Measurements from ENCODE around the gene UBQLN4. TPM values are rescaled to one million over a fixed set of nuclear protein-coding genes. Genes with fewer than 3 reads are reported as not detected.

The UBQLN4 gene
- total and polyA plus RNA-seq, 12 donors = 15.7 to 32.2 (median 25.4) TPM

GRCh38 chr1:156021093-156021428 lies 32.5 kb downstream of the UBQLN4 start:
- 4% methylated on average over 4 of the region's 4 CpGs for WGBS, 2 donors
- TF ChIP-seq, protein P1, sequence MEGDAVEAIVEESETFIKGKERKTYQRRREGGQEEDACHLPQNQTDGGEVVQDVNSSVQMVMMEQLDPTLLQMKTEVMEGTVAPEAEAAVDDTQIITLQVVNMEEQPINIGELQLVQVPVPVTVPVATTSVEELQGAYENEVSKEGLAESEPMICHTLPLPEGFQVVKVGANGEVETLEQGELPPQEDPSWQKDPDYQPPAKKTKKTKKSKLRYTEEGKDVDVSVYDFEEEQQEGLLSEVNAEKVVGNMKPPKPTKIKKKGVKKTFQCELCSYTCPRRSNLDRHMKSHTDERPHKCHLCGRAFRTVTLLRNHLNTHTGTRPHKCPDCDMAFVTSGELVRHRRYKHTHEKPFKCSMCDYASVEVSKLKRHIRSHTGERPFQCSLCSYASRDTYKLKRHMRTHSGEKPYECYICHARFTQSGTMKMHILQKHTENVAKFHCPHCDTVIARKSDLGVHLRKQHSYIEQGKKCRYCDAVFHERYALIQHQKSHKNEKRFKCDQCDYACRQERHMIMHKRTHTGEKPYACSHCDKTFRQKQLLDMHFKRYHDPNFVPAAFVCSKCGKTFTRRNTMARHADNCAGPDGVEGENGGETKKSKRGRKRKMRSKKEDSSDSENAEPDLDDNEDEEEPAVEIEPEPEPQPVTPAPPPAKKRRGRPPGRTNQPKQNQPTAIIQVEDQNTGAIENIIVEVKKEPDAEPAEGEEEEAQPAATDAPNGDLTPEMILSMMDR (IDR thresholded peaks at IDR 0.05) = no peak
- peak overlapping the region in 9 of 10 donors; percentile 70 to 98 (median 81) for H3K4me3 ChIP-seq
- intact Hi-C loops (cut with DNase I) = loop anchor here in 3 of 10 donors (5.0 kb wide), 2 partner anchors 36 to 46 kb away; no protein-coding TSS in a partner anchor
- H3K27me3 ChIP-seq = no peaks in the 10 kb centered on the region
- no peak for ATAC-seq
- DNase-seq = no peak
- H3K9me3 ChIP-seq = no peaks in the 10 kb centered on the region
- peaks cover 0 to 39% (median 21%) of the 10 kb centered on the region in 9 donors for H3K36me3 ChIP-seq
- H3K4me1 ChIP-seq = peaks cover 3 to 25% (median 15%) of the 10 kb centered on the region in 9 donors
- H3K27ac ChIP-seq = peak overlapping the region in 9 of 10 donors; percentile 82 to 98 (median 93)

- intact Hi-C loops (cut with DNase I) = loop anchor here in 3 of 10 donors (5.0 kb wide), 2 partner anchors 37 to 47 kb away; no protein-coding TSS in a partner anchor
- H3K4me3 ChIP-seq = peak within 1 kb of the TSS; percentile 56 to 98 (median 80)
- no peaks in the 10 kb centered on the region for H3K27me3 ChIP-seq
- H3K4me1 ChIP-seq = peaks cover 3 to 24% (median 13%) of the 10 kb centered on the region in 9 donors
- ATAC-seq = peak; percentile 95 to 99 (median 99)
- peak; percentile 75 to 93 for DNase-seq
- H3K27ac ChIP-seq = peak within 1 kb of the TSS; percentile 63 to 98 (median 92)
- 1% methylated on average over 45 of the region's 45 CpGs for WGBS, 2 donors
- H3K9me3 ChIP-seq = no peaks in the 10 kb centered on the region
- TF ChIP-seq, protein P1 (IDR thresholded peaks at IDR 0.05) = no peak
- peaks cover 0 to 44% (median 21%) of the 10 kb centered on the region in 9 donors for H3K36me3 ChIP-seq
Measured at GRCh38 chr1:156020293-156021092, 33.1 kb downstream of the UBQLN4 start, which contains the start of gene SSR2. TSS of gene SSR2 (minus strand) at chr1:156020951. CDS start at chr1:156020167, 784 bp downstream.

GRCh38 chr1:156019946-156020292 lies 33.7 kb downstream of the UBQLN4 start:
- WGBS, 2 donors = 30 to 36% methylated on average over 8 of the region's 8 CpGs
- intact Hi-C loops (cut with DNase I) = loop anchor here in 3 of 10 donors (5.0 kb wide), 2 partner anchors 37 to 47 kb away; no protein-coding TSS in a partner anchor
- H3K9me3 ChIP-seq = no peaks in the 10 kb centered on the region
- no peaks in the 10 kb centered on the region for H3K27me3 ChIP-seq
- H3K4me1 ChIP-seq = peaks cover 3 to 24% (median 13%) of the 10 kb centered on the region in 9 donors
- TF ChIP-seq, protein P1 (IDR thresholded peaks at IDR 0.05) = no peak
- peak overlapping the region; percentile 56 to 98 (median 80) for H3K4me3 ChIP-seq
- H3K36me3 ChIP-seq = peaks cover 0 to 50% (median 23%) of the 10 kb centered on the region in 9 donors
- DNase-seq = no peak
- peak in 1 of 8 donors; percentile 5 for ATAC-seq
- peak overlapping the region in 9 of 10 donors; percentile 82 to 98 (median 93) for H3K27ac ChIP-seq

GRCh38 chr1:156014829-156015228 lies 38.8 kb downstream of the UBQLN4 start:
- TF ChIP-seq, protein P1 (IDR thresholded peaks at IDR 0.05) = no peak
- Histone ChIP-seq H3K4me3 (no peak overlapping the region), H3K27me3 (no peaks in the 10 kb centered on the region), H3K36me3 (peaks cover 0 to 100% (median 71%) of the 10 kb centered on the region in 9 donors), H3K27ac (no peak overlapping the region), H3K4me1 (peaks cover 0 to 15% (median 8%) of the 10 kb centered on the region in 9 donors), H3K9me3 (no peaks in the 10 kb centered on the region)
- intact Hi-C loops (cut with DNase I) = no loop called here
- WGBS, 2 donors = 94% methylated on average over 7 of the region's 7 CpGs
- ATAC-seq = no peak
- no peak for DNase-seq
